ENCODE data around the gene LYPD6B. TPM values are rescaled to one million over a fixed set of nuclear protein-coding genes. Genes with fewer than 3 reads are reported as not detected.

The LYPD6B gene
- total RNA-seq, 1 donor from 2014 or later: 12.3 TPM

DNA sequence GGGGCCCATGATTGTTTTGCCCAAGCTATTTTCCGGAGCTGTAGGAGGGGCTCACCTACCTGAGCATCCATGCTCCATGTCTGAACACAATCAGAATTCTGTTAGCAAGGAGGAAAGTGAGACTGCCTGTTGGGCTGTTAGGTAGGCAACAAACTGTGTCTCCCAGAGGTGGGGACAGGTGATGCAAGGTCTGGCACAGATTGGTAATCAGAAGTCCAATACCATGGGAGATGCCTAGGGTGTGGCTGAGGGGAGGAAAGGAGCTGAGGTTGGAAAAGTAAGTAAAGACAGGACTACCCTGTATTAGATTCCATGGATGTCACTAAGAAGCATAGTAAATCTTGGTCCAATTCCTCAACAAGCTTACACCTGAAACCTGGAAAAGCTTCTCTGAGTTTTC is 3.0 kb downstream of the LYPD6B start:
- DNase-seq: no peak

DNA sequence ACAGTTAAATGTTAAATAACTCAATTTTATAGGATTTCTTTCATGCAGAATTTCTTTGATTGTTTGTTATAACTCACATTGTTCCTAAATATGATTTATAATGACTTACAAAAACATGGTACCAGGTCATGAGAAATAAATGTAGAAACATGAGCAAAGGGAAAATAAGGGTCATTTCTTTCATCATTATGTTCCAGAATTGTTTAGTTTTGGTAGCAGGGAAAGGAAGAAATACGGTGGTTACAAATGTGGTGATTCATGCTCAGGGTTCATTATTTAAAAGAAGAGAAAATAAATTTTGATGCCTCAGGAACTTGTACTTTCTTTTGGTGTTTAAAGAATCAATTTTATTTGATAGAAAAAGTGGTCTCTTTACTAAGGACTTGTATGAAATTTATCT is 4.4 kb downstream of the LYPD6B start:
- no peak for DNase-seq

DNA sequence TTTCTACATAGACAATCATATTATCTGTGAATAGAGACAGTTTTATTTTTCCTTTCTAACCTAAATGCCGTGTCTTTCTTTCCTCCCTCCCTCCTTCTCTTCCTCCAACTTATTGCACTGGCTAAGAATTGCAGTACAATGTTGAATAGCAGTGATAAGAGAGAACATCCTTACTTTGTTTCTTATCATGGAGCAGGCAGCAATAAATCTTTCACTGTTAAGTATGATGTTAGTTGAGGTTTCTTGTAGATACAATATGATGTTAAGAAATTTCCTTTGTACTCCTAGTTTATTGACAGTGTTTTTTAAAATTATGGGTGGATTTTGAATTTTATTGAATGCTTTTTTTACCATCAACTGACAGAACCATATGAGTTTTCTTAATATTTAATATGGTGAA is 6.0 kb downstream of the LYPD6B start:
- DNase-seq: no peak

DNA sequence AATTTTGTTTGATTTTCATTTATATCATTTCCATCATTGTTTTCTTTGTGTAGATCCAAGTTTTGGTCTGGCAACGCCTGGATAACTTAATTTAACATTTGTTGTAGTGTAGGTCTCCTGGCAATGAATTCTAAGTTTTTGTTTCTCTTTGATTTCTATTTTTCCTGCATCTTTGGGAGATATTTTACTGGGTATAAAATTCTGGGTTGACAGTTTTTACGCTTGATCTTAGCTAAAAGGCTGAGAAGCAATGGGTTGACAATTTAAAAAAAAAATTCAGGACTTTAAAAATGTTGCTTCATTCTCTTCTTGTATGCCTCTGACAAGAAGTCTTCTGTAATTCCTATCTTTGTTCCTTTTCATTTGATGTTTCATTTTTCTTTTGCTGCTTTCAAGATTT is 8.6 kb downstream of the LYPD6B start:
- no peak for DNase-seq

DNA sequence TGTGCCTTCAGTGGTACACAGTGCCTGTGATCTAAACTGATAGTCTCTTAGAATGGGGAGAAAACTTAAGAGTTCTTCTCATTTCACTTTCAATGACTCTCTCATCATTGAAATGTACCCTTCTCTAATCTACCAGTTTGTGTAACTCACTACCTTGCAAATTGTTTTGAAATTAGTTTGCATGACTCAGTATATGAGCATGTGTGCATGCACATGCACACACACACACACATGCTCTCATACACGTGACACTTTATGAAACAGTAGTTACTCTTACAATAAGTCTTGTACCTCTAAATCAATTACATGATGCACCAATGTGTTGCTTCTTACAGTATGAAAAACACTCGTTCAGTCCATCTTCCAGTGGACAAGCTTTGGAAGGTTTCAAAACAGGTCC is 10.6 kb downstream of the LYPD6B start:
- no peak for DNase-seq

DNA sequence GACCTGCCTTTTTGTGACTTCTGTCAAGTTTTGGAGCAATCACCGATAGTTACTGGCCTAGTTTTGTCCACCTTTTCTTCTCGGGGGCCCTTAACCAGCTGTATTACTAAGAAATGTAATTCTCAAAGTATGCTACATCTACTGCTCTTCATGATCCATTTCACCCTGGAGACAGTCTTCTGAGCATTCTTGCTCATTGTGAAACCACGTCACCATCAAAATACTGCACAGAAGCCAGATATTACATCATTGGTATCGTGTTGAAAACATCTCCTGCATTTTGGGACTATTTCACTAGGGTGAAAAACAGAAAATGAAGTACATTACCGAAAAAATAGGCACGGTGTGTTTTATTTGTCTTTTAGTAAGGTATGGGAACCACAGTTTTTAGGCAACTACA is 11.7 kb downstream of the LYPD6B start:
- DNase-seq: peak; percentile 58

DNA sequence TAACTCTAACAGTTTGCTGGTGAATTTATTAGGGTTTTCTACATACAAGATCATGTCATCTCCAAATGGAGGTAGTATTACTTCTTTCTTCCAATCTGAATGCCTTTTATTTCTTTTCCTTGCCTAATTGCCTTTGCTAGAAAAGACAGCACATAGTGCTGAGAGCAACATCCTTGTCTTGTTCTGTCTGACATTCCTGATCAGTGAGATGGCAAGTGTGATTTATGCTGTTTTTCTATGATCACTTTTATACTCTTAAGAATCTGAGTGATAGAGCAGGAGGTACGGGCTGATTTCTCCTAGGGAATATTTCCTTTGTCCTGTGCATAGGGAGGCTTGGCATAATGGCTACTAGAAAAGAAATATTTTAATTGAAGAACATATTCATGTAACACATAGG is 17.3 kb downstream of the LYPD6B start:
- no peak for DNase-seq

DNA sequence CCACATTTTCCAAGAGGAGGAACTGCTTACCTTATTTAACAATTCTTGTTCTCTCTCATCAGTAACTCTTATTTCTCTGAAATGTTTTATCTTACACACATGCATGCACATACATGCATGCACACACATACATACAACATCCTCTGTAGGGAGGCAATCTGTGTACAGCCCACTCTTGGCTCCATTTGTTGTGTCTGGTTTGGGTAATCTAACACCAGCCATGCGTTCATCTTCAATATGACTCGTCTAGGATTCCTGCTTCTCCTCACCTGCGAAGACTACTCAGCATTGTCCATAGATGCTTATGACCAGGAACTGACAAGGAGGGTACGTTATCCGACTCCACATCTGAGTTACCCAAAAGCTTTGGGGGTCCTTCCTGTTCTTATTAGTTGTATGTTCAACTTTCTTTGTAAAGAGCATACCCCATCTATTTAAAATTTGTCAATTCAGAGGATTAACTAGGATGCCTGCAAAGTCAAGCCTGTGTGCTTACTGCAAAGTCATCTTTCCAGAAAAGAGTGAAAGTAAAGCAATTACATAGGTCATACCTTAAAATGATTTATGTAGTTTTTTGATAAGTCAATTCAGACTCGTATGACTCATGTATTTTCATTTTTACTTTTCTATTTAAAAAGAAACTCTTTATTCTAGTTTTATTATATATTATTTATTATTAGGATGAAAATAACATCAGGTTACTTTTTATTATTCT is 18.2 kb downstream of the LYPD6B start:
- DNase-seq: no peak

DNA sequence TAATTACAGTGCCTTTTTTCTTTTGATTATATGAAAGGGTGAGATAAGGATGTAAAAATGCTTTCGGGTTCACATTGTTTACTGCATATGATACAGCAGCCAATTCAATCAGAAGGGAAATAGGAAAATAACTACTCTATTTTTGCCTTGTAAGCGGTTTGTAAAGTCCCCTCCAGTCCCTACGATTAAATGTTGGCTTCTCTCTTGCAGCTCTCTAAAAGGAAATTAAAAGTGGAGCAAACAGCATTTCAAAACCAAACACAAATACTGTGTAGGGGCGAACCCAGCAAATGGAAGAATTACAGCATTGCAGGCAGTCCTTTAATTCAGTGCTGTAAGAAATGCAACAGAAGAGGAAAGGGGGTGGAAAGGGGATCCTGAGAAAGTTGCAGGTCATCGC is 18.9 kb downstream of the LYPD6B start:
- DNase-seq: no peak

DNA sequence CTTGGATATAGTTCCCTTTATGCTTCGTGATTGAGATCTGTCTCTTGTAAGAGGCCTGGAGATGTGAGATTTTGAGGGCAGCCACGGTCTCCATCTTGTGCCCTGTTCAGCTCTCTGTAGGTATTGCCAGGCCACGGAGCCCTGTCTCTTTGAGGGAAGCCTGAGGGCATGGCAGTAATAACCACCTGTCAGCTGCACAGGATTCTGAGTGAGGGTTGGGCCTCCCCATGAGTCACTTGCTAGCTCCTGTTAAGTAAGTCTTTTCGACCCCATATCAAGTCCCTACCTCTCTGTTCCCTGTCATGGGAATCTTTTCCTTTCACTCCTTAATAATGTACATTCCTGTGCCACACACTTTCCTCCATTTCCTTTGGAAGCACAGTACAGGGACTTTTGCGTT is 20.4 kb downstream of the LYPD6B start:
- DNase-seq: no peak

DNA sequence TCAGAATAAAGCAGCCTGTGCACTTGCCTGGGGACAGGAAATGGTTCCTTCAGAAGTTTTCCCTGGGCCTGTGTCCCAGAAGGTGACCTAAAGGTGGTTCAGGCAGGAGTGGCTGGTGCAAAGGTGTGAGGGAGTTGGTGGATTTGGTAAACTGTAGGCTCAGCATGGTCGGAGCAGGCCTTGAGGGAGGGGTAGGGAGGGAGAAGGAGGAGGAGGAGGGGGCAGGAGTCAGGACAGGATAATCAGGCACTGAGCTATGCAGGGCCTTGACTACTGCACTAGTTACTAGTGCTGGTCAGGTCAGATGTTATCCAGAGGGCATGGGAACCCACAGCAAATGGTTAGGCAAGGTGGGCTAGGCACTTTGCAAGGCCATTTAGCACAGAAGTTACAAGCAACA is 21.3 kb downstream of the LYPD6B start:
- DNase-seq: no peak

DNA sequence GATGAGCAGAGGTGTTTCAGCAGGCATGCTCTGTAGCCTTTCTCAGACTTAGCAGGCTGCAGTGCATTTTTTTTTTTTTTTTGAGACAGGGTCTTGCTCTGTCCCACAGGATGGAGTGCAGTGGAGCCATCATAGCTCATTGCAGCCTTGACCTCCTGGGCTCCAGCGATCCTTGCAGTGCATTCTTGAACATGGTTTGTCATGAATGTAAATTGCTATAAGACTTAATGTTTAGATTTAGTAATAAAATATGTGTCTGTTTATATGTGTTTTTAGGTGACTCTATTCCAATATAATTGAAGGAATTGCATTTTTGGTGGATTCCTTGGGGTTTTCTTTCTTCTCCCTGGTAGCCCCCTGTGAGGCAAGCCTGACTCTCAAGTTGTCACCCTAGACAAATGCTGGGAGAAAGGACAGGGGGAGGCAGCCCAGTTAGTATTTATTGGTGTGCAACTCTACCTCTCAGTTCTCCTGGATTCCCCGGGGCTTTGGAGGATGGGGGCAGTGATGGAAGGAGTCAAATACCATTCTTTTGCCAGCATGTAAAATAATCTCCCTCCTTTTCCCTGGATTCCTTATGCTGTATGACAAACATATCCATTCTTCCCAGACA is 22.7 kb downstream of the LYPD6B start:
- DNase-seq: no peak

DNA sequence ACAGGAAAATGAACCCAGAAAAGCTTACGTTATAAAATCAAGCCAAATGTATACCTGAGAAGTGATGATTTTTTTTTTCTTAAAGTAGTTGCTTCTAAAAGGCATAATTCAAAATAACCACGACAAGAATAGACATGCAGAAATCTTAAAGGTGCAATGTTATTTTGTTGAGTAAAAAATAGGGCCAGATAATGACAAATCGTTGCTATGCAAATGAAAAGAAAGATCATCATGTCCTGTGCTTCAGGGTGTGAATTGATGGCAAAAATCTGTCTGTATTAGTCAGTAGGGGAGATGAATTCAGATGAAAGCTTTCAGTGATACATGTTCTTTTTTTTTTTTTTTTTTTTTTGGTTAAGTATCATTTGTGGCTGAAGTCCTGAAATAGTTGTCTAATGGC is 24.0 kb downstream of the LYPD6B start:
- no peak for DNase-seq

DNA sequence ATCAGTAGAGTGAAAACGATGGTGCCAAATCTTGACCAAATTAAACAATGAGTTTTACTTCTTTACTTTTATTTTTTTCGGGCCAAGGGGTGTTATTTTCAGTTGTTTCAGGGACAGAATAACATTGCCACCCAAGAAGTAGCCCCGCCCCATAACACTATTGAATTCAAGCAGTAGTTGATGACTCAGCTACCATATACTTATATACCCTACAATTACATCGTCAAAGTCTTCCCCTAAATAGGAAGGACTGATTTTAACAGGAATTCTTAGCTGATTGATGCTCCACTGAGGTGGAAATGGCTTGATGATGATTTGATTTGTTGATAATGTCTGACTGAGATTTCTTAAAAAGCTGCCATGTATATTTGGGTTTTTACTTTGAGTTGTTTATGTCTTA is 24.7 kb downstream of the LYPD6B start:
- DNase-seq: no peak

DNA sequence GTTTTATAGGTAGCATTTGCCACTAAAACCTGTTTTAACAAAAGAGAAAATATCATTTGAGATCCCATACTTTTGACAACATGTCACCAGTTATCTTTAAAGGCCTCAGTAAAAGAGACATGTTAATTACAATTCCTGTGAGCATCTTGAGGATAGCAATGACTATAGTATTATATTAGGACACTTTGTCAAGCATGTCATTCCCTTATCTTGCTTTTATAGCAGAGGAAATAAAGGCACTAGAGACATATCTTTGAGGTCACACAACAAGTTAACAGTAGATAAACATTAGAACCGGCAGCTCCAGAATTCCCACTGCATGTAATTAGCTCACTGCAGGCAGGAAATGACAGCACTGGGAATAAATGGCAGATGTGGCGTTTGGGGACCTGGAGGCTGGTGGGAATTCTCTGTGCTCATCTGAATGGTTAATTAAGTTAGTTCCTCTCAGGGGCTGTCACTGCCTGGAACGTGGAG is 25.9 kb downstream of the LYPD6B start:
- DNase-seq: peak; percentile 16

DNA sequence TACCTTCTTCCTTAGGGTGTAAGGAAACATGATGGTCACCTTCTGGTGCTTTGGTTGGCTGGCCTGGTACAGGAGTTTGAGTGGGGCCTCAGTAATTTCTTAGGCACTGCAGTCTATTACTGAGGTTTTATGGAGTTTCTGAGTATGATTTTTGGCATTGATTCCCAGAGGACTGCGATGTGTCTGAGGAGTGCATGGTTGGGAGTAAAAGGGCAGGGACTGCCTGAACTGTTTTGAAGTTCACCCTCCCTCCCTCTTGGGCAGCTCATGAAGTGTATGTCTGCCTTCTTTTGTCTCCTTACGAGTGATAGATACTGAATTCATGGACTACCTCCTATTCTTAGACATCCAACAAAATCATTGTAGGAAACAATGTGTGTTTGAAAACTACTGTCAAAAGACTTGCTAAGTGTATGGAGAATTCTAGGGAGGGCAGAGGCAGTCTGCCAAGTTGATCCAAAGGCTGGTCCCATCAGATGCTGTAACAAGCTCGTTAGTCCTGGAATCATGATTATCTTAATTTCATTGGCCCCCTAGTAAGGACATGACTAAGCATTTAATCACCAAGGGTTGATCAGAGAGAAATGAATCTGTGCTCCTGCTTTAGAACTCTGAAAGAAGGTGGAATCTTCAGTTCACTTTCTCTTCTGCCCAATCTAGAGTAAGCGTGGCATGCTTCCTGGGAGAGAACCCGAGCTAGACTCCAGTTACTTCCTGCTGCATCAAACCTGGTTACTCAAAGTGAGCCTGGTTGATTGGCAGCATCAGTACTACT is 26.5 kb downstream of the LYPD6B start:
- DNase-seq: no peak

DNA sequence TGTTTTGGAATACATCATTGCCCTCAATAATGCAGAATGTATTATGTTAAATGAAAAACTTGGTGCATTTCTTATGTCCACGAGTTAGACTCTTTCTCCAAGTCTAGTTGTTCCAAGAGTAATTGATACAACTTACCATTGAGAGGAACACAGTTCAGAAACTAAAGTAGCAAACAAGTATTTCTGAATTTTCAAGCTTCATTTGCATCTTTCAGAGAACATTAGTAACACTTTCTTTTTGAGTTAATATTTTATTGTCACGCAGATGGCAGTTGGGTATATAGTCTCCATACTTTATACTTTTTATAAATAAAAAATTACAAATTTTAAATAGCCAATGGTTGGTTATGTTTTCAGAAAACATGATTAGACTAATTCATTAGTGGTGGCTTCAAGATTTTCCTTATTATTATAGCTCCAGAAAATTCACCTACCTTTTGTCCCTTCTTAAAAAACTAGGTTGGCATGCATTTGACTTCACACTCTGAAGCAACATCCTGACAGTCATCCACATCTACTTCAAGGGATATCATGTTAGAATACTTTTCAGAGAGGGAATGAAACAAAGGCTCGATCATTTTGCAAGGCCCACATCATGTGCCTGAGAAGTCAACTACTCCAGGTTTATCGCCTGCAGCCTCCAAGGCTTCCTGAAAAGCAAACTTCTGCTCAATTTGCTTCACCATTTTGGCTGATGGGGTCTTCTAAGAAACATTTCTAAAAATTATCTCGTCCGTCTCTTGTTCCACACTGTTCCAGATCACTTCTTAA is 29.9 kb downstream of the LYPD6B start:
- DNase-seq: no peak

DNA sequence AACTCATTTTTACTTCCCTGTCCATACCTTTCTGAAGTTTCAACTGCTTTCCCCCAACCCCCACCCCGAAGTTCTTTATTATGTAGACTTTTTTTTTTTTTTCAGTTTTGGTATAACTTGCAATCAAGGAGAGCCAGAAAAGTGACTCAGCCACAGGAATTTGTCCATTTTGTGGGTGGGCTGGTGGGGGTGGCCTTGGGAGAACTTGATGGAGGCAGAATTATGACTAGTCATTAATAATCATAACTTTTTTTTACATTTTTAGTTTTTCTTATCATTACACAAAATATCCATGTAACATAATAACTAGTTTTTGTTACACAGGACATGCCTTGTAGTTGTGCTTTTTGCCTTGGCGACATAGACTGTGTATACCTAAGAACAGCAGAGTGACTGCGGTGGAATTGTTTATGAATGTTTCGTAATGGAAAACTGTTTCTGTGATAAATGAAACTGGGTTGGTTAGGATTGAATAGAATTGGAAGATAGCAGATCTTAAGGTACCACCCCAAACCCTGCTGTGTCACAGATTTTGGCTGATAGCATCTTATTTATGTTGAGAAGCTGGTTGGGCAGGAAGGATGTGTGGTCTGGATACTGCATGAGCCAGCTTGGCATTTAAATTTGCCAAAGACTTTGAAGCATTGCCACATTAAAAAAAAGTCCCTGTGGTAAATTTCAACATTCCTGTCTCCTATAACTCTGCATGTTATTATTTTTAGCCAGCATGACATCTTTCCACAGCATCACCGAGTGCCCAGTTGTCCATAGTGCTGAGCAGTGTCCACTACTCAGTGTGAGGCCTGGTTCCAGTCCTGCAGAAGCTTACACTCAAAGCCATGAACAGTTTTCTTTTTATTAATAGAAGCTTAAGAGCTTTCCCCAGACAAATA is 30.7 kb downstream of the LYPD6B start:
- DNase-seq: peak; percentile 8

DNA sequence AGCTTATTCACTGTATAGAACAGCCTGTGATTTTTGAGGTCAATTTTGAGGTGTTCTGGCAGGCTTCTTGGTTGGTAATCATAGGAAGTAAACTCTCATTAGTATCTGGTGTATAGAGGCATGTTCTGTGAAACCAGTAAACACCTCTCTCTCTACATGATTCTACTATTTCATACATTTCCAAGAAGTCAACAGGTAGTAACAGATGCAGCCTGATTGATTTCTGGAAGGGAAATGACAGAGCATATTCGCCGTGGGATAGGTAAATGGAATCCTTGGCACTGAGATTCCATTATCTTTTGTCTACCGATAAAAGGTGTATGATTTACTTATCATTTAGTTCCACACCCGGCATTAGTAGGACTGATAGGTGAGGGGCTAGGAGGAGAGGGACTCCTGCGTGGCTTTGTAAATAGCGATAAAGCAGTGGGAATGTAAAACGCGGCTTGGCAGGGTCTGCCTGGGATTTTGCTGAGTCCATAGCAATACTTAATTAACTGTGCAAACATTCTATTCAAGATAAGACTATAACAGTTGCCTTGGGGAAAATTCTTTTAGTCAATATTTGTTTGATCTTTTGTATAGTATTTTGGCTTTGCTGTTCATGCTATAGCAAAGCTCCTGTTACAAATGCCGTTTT is 32.3 kb downstream of the LYPD6B start:
- no peak for DNase-seq

DNA sequence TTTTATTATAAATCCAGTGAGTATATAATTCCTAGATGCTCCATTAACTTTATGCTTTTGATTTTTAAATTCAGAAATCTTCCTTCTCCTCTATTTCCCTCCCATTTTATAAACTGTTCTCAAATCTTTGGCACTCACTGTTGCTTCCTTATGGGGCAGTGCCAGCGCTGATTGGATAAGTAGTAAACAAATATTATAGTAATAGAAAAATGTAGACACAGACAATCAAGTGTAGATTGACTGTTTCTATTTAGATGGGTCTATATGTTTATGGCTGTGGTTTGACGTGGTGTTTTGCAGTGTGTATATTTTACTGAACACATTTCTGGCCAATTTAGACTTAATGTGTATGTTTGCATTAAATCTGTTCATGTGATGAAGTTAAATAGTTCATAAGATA is 36.6 kb downstream of the LYPD6B start:
- no peak for DNase-seq

DNA sequence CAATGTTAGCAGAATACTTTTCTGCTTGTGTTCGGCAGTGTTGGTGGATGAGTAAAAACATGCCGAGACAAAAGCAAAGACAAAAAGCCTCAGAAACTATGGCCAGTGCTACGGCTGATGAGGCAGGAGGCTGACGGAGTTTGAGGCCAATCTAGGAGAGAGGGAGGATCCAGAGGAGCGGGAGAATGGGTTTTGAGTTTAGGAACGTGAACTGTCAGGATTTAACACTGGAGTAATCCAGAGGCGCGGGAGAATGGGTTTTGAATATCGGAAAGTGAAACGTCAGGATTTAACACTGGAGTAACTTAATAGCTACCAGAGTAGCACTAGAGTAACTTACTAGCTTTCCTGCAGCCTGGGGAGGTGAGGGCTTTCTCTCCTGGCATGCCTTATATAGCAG is 37.4 kb downstream of the LYPD6B start:
- DNase-seq: peak; percentile 7
